ENCODE data around the gene KLK7.

GRCh38 chr19:51001515-51001914 lies 17.8 kb upstream of the KLK7 start, which contains the start of gene KLK8:
- TF ChIP-seq CTCF (IDR thresholded peaks at IDR 0.05) (no peak), POLR2AphosphoS5 (IDR thresholded peaks at IDR 0.05; ENCODE audit: low read depth, low read length) (no peak), EP300 (IDR thresholded peaks at IDR 0.05; ENCODE audit: borderline replicate concordance in 1 of 2, low read depth in 1 of 2, low read length in 1 of 2) (no peak), ZBTB33 (IDR thresholded peaks at IDR 0.05; ENCODE audit: borderline replicate concordance, low read depth) (no peak), MAX (IDR thresholded peaks at IDR 0.05; ENCODE audit: low read depth) (no peak), SMC3 (IDR thresholded peaks at IDR 0.05; ENCODE audit: low read depth, low read length) (no peak)

Data from SK-N-SH (cell line).